ENCODE results near the gene PPARG.

GRCh38 chr3:12375572-12375971, 86.7 kb downstream of the PPARG start:
- TF ChIP-seq CTCF (IDR thresholded peaks at IDR 0.05) (no peak), POLR2A (IDR thresholded peaks at IDR 0.05) (no peak), EP300 (IDR thresholded peaks at IDR 0.05) (no peak)

Data from upper lobe of left lung (tissue), 4 donors.